Measurements from ENCODE around the gene GLCCI1. TPM values are rescaled to one million over a fixed set of nuclear protein-coding genes. Genes with fewer than 3 reads are reported as not detected.

The GLCCI1 gene
- total and polyA plus RNA-seq, 9 donors: 9.7 to 18.3 (median 12.9) TPM

DNA sequence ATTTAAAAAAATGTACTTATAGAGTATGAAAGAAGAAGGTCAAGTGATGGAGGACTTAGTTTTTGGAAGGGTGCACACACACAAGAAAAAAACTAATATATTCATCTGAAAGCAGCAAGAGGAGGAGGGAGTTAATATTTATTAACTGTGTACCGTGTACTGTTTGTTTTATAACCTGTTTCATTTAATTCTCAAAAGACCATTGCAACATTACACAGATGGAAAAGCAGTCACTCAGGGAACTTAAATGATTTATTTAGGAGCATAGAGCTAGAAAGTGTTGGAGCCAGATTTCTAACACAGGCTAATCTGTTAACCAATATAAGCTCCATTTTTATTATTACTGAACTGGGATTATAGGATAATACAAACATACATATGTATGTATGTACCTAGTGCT lies 36.7 kb downstream of the GLCCI1 start:
- no peak for DNase-seq
- no CpG with 5 or more reads among the region's 1 CpG for WGBS (ENCODE audit: insufficient coverage)
- Histone ChIP-seq H3K27ac (ENCODE audit: low read length) (no peak overlapping the region), H3K27me3 (ENCODE audit: control insufficient read depth, insufficient read depth, low read length) (no peaks in the 10 kb centered on the region), H3K9me3 (replicated peaks; ENCODE audit: control insufficient read depth, low read depth, low read length) (no peaks in the 10 kb centered on the region), H3K4me1 (ENCODE audit: control insufficient read depth, insufficient read depth, low read length) (no peaks in the 10 kb centered on the region), H3K36me3 (ENCODE audit: control insufficient read depth, insufficient read depth, low read length) (peaks cover 5% of the 10 kb centered on the region), H3K4me3 (ENCODE audit: low read length) (no peak overlapping the region)

DNA sequence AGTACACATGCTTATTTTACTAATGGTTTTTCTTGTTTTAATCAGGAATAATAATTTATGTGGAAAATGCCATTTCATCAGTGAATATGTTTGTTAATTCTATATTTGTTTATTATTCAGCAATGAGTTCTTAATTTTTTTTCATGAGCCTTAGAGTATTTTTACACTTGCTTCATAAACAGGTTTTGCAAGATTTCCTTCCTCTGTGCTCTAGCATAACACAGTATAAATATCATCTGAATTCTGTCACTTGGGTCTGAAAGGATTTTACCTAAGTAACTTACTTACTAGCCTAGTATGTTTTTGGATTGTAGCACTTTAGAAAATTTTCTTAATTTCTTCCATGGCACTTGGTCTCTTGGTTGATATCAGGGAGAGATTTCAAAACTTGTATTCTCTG lies 45.8 kb downstream of the GLCCI1 start:
- Histone ChIP-seq H3K27ac (ENCODE audit: low read length) (no peak overlapping the region), H3K4me3 (ENCODE audit: low read length) (no peak overlapping the region), H3K36me3 (ENCODE audit: control insufficient read depth, insufficient read depth, low read length) (no peaks in the 10 kb centered on the region), H3K9me3 (replicated peaks; ENCODE audit: control insufficient read depth, low read depth, low read length) (no peaks in the 10 kb centered on the region), H3K4me1 (ENCODE audit: control insufficient read depth, insufficient read depth, low read length) (no peaks in the 10 kb centered on the region), H3K27me3 (ENCODE audit: control insufficient read depth, insufficient read depth, low read length) (no peaks in the 10 kb centered on the region)
- DNase-seq: no peak

DNA sequence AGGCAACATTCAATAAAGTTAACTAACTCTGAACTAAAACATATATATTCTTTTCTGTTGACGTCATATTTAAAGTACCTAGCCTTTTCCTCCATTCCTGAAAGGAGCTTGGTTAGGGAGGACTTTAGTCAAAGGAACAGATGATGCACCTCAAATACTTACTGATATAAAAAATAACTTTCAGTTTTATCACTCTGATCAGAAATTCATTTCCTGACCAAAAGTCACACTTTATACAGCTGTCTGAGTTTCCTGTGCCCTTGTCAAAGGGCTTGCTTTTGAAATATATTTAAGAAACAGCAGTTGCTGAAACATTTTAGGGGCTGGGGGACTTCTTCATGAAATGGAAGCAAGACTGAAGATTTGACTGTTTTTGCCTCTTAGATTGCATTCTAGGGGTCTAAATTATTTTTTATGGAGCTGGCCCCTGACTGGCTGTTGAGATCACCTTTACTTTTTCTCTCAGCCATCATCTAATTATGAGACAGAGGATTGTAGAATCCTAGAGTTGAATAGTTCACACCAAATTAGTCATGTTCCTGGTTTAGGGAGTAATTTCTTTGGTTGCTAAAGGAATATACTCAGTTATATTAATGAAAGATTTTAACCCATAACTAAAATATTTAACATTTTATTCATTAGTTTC lies 46.6 kb downstream of the GLCCI1 start:
- H3K27me3 ChIP-seq (ENCODE audit: control insufficient read depth, insufficient read depth, low read length): no peaks in the 10 kb centered on the region
- no peak for DNase-seq
- H3K4me1 ChIP-seq (ENCODE audit: control insufficient read depth, insufficient read depth, low read length): no peaks in the 10 kb centered on the region
- no peaks in the 10 kb centered on the region for H3K9me3 ChIP-seq (replicated peaks; ENCODE audit: control insufficient read depth, low read depth, low read length)
- no peak overlapping the region for H3K27ac ChIP-seq (ENCODE audit: low read length)
- H3K36me3 ChIP-seq (ENCODE audit: control insufficient read depth, insufficient read depth, low read length): no peaks in the 10 kb centered on the region
- WGBS (ENCODE audit: insufficient coverage): no CpG with 5 or more reads among the region's 1 CpG
- H3K4me3 ChIP-seq (ENCODE audit: low read length): no peak overlapping the region

DNA sequence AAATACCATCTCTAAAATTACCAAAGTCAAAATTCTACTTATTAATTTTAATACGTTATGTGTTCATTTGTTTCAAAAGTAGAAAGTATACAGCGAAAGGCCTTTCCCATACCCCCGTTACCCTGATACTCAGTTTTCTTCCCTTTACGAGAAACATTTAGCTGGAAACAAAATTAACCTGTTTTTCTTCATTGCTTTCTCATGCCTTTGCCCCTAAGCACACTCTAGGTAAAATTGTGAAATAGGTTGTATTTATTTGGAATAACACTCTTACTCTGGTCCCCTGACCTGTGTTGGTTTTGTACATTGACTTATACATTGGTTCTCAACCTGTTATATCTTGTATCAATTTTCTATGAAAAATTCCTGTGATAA lies 47.1 kb downstream of the GLCCI1 start:
- H3K36me3 ChIP-seq (ENCODE audit: control insufficient read depth, insufficient read depth, low read length): no peaks in the 10 kb centered on the region
- H3K4me1 ChIP-seq (ENCODE audit: control insufficient read depth, insufficient read depth, low read length): no peaks in the 10 kb centered on the region
- no CpG with 5 or more reads among the region's 4 CpGs for WGBS (ENCODE audit: insufficient coverage)
- no peaks in the 10 kb centered on the region for H3K9me3 ChIP-seq (replicated peaks; ENCODE audit: control insufficient read depth, low read depth, low read length)
- no peak overlapping the region for H3K27ac ChIP-seq (ENCODE audit: low read length)
- no peak overlapping the region for H3K4me3 ChIP-seq (ENCODE audit: low read length)
- no peaks in the 10 kb centered on the region for H3K27me3 ChIP-seq (ENCODE audit: control insufficient read depth, insufficient read depth, low read length)
- no peak for DNase-seq

DNA sequence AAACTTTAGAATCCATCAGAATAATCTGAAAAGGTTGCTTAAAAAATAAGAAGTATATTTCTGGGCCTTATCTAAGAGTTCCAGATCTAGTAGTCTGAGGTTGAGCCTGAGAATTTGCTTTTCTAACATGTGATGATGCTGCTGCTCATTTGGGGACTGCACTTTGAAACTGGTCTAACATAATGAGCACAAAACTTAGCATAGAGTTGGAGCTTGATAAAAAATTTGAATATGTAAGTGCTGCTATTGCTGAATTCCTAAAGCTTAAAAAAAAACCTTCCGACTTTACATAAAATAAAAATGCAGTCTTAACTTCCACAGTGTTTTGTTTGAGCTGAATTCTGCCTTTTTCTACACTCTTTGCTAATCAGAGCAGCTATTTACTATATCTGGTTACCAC lies 48.8 kb downstream of the GLCCI1 start:
- Histone ChIP-seq H3K4me1 (ENCODE audit: control insufficient read depth, insufficient read depth, low read length) (no peaks in the 10 kb centered on the region), H3K27me3 (ENCODE audit: control insufficient read depth, insufficient read depth, low read length) (no peaks in the 10 kb centered on the region), H3K27ac (ENCODE audit: low read length) (no peak overlapping the region), H3K36me3 (ENCODE audit: control insufficient read depth, insufficient read depth, low read length) (no peaks in the 10 kb centered on the region), H3K4me3 (ENCODE audit: low read length) (no peak overlapping the region), H3K9me3 (replicated peaks; ENCODE audit: control insufficient read depth, low read depth, low read length) (no peaks in the 10 kb centered on the region)
- DNase-seq: no peak
- no CpG with 5 or more reads among the region's 1 CpG for WGBS (ENCODE audit: insufficient coverage)

DNA sequence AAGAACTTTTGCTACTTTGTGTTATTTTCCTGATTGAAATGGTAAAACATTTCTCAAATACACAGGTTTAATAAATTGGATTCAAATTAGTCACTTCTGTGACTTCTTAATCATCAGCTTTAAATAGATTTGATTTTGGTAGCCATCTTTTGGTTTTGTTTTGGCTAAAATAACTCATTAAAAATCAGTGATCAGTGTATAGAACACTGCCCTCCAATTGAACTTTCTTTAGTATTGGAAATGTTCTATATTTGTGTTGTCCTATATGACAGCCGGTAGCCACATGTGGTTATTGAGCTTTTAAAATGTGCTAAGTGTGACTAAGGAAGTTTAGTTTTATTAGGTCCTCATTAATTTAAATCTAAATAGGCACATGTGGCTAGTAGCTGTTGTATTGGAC lies 50.4 kb downstream of the GLCCI1 start:
- no peaks in the 10 kb centered on the region for H3K27me3 ChIP-seq (ENCODE audit: control insufficient read depth, insufficient read depth, low read length)
- 60% methylated on average over 1 of the region's 1 CpG for WGBS (ENCODE audit: insufficient coverage)
- no peaks in the 10 kb centered on the region for H3K4me1 ChIP-seq (ENCODE audit: control insufficient read depth, insufficient read depth, low read length)
- H3K4me3 ChIP-seq (ENCODE audit: low read length): no peak overlapping the region
- no peak overlapping the region for H3K27ac ChIP-seq (ENCODE audit: low read length)
- DNase-seq: no peak
- no peaks in the 10 kb centered on the region for H3K9me3 ChIP-seq (replicated peaks; ENCODE audit: control insufficient read depth, low read depth, low read length)
- no peaks in the 10 kb centered on the region for H3K36me3 ChIP-seq (ENCODE audit: control insufficient read depth, insufficient read depth, low read length)

DNA sequence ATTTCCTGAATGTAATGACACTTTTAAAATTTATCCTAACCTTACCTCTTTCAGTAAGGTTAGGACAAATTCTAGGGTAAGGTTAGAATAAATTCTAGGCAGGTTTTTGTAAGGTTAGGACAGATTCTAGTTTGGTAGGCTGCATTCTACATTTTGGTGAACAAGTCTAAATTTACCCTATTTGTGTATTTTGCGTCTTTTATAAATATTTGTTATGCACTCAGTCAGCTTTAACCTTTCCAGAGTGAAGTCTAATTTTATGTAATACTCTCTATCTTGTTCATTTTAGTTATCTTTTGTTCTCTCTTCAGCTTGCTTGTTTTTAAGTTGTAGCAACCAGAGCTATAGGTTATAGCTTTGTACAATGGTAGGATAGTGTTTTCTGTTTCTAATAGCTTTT lies 54.0 kb downstream of the GLCCI1 start:
- Histone ChIP-seq H3K9me3 (replicated peaks; ENCODE audit: control insufficient read depth, low read depth, low read length) (peaks cover 22% of the 10 kb centered on the region), H3K27me3 (ENCODE audit: control insufficient read depth, insufficient read depth, low read length) (no peaks in the 10 kb centered on the region), H3K27ac (ENCODE audit: low read length) (no peak overlapping the region), H3K36me3 (ENCODE audit: control insufficient read depth, insufficient read depth, low read length) (peaks cover 17% of the 10 kb centered on the region), H3K4me3 (ENCODE audit: low read length) (no peak overlapping the region), H3K4me1 (ENCODE audit: control insufficient read depth, insufficient read depth, low read length) (no peaks in the 10 kb centered on the region)
- no CpG with 5 or more reads among the region's 1 CpG for WGBS (ENCODE audit: insufficient coverage)
- DNase-seq: no peak

DNA sequence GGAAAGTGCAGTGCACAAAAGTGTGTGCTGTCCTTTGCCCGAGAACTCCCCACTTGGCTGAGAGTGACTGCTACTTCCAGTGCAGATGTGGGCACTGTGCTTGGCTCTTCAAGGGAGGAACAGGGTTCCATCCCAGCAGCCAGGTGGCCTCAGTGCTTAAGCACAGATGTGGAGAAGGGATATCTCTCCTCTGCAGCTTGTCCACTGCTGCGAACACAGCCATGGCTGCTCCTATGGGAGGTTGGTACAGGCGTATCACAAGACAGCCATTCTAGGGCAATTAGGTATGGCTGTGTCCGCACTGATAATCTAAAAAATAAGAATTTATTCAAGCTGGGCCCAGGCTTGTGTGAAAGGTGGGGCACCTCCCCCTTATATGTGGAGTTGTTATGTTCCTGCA lies 66.6 kb downstream of the GLCCI1 start:
- no peaks in the 10 kb centered on the region for H3K4me1 ChIP-seq (ENCODE audit: control insufficient read depth, insufficient read depth, low read length)
- WGBS (ENCODE audit: insufficient coverage): 100% methylated on average over 1 of the region's 4 CpGs
- no peaks in the 10 kb centered on the region for H3K27me3 ChIP-seq (ENCODE audit: control insufficient read depth, insufficient read depth, low read length)
- H3K4me3 ChIP-seq (ENCODE audit: low read length): no peak overlapping the region
- no peaks in the 10 kb centered on the region for H3K36me3 ChIP-seq (ENCODE audit: control insufficient read depth, insufficient read depth, low read length)
- H3K27ac ChIP-seq (ENCODE audit: low read length): no peak overlapping the region
- no peak for DNase-seq
- peaks cover 5% of the 10 kb centered on the region for H3K9me3 ChIP-seq (replicated peaks; ENCODE audit: control insufficient read depth, low read depth, low read length)

DNA sequence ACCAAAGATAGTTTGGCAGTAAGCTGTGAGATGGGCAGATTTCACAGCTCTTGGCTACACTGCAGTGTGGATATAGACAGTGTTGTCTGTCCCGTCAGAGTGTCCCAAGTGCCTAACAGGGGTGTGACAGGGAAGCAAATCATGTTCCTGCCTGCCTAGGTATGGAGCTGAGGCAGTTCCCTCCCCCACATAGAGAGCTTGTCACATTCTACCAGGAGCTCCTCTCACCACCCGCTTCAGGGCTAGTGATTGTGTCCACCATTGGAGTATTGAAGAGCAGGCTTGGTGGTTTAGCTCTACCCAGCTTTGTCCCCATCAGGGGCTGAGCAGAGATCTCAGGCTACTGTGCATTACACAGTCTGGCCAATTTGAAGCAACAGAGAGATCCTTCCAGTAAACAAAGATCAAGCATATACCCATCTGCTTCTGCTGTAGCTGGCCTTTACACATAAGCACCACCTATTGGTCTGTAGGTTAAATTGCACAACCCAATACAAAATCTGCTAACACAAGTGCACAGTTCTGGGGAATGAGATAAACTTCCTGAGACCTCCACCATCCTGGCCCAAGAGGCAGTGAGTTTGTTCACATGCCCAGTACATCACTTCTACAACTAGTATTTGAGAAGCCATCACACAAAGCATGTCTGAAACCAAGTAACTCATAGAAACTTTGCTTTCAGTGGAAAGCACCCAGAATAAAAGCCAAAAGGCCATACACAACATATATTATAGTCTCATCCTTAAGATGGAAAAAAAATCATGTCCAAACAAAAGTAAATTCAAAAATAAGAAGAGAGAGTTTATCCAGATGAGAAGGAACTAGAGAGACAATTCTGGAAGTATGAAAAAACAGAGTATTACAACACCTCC lies 67.3 kb downstream of the GLCCI1 start:
- no peaks in the 10 kb centered on the region for H3K27me3 ChIP-seq (ENCODE audit: control insufficient read depth, insufficient read depth, low read length)
- WGBS (ENCODE audit: insufficient coverage): no CpG with 5 or more reads among the region's 2 CpGs
- no peak overlapping the region for H3K27ac ChIP-seq (ENCODE audit: low read length)
- H3K4me3 ChIP-seq (ENCODE audit: low read length): no peak overlapping the region
- no peaks in the 10 kb centered on the region for H3K4me1 ChIP-seq (ENCODE audit: control insufficient read depth, insufficient read depth, low read length)
- H3K9me3 ChIP-seq (replicated peaks; ENCODE audit: control insufficient read depth, low read depth, low read length): peaks cover 5% of the 10 kb centered on the region
- no peak for DNase-seq
- H3K36me3 ChIP-seq (ENCODE audit: control insufficient read depth, insufficient read depth, low read length): no peaks in the 10 kb centered on the region

DNA sequence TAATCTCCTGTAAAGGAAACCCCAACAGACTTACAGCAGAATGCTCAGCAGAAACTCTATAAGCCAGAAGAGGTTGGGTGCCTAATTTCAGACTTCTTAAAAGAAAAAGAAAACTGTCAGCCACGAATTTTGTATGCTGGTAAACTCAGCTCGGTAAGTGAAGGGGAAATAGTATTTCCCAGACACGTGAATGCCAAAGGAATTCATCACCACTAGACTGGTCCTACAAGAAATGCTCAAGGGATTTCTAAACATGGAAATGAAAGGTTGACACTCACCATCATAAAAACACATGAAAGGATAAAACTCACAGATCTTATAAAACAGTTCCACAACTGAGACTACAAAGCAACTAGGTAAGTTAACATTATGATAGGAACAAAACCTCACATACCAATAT lies 68.6 kb downstream of the GLCCI1 start:
- DNase-seq: no peak
- Histone ChIP-seq H3K9me3 (replicated peaks; ENCODE audit: control insufficient read depth, low read depth, low read length) (peaks cover 3% of the 10 kb centered on the region), H3K27ac (ENCODE audit: low read length) (no peak overlapping the region), H3K4me1 (ENCODE audit: control insufficient read depth, insufficient read depth, low read length) (no peaks in the 10 kb centered on the region), H3K36me3 (ENCODE audit: control insufficient read depth, insufficient read depth, low read length) (no peaks in the 10 kb centered on the region), H3K4me3 (ENCODE audit: low read length) (no peak overlapping the region), H3K27me3 (ENCODE audit: control insufficient read depth, insufficient read depth, low read length) (no peaks in the 10 kb centered on the region)
- WGBS (ENCODE audit: insufficient coverage): no CpG with 5 or more reads among the region's 3 CpGs
